ENCODE measurements around the gene ZNF471.
A peak's percentile ranks its signal among the peaks of the same experiment; 100 is the strongest.

The ZNF471 gene

GRCh38 chr19:56507446-56508289 is at the start of gene ZNF471:
Gene ZNF471 (plus strand): TSS chr19:56507855. CDS start chr19:56511572, 3,717 bp downstream.
- peaks cover 9% of the 10 kb centered on the region for H3K27me3 Mint-ChIP-seq
- peaks cover 33% of the 10 kb centered on the region for H3K9me3 Mint-ChIP-seq
- peaks cover 32% of the 10 kb centered on the region for H3K36me3 Mint-ChIP-seq (ENCODE audit: low read depth)
- H3K4me1 Mint-ChIP-seq (ENCODE audit: low read depth): peaks cover 8% of the 10 kb centered on the region
- DNase-seq: peak; percentile 89
- H3K4me3 Mint-ChIP-seq: no peak within 1 kb of the TSS
- H3K27ac Mint-ChIP-seq: no peak within 1 kb of the TSS

GRCh38 chr19:56474308-56474707 is 33.3 kb upstream of the ZNF471 start:
- no peak overlapping the region for H3K4me3 Mint-ChIP-seq
- peaks cover 65% of the 10 kb centered on the region for H3K9me3 Mint-ChIP-seq
- H3K27ac Mint-ChIP-seq: no peak overlapping the region

GRCh38 chr19:56476093-56476492 is 31.6 kb upstream of the ZNF471 start:
- Mint-ChIP-seq H3K36me3 (ENCODE audit: low read depth) (peaks cover 65% of the 10 kb centered on the region), H3K27me3 (peaks cover 40% of the 10 kb centered on the region), H3K4me3 (no peak overlapping the region), H3K9me3 (peaks cover 70% of the 10 kb centered on the region), H3K4me1 (ENCODE audit: low read depth) (peaks cover 21% of the 10 kb centered on the region), H3K27ac (no peak overlapping the region)
- DNase-seq: no peak

More at GRCh38 chr19:56474308-56474707, 33.3 kb upstream of the ZNF471 start:
- Mint-ChIP-seq H3K4me1 (ENCODE audit: low read depth) (peaks cover 21% of the 10 kb centered on the region), H3K36me3 (ENCODE audit: low read depth) (peaks cover 63% of the 10 kb centered on the region), H3K27me3 (peaks cover 33% of the 10 kb centered on the region)
- no peak for DNase-seq

GRCh38 chr19:56476651-56477428 is 30.8 kb upstream of the ZNF471 start, which contains the start of gene ZNF667:
Gene ZNF667 (minus strand): TSS chr19:56477345. CDS start chr19:56462370, 14,975 bp downstream.
- peak; percentile 40 for DNase-seq
- H3K27me3 Mint-ChIP-seq: peaks cover 40% of the 10 kb centered on the region
- peak within 1 kb of the TSS; percentile 88 for H3K4me3 Mint-ChIP-seq
- peaks cover 69% of the 10 kb centered on the region for H3K9me3 Mint-ChIP-seq
- peaks cover 21% of the 10 kb centered on the region for H3K4me1 Mint-ChIP-seq (ENCODE audit: low read depth)
- H3K27ac Mint-ChIP-seq: peak within 1 kb of the TSS; percentile 93
- H3K36me3 Mint-ChIP-seq (ENCODE audit: low read depth): peaks cover 62% of the 10 kb centered on the region

- DNase-seq: peak; percentile 76
- Mint-ChIP-seq H3K4me3 (peak overlapping the region; percentile 88), H3K27me3 (peaks cover 40% of the 10 kb centered on the region), H3K4me1 (ENCODE audit: low read depth) (peaks cover 21% of the 10 kb centered on the region), H3K36me3 (ENCODE audit: low read depth) (peaks cover 54% of the 10 kb centered on the region), H3K27ac (peak overlapping the region; percentile 93), H3K9me3 (peaks cover 69% of the 10 kb centered on the region)
Observed at GRCh38 chr19:56477429-56478338, 30.0 kb upstream of the ZNF471 start.

- H3K4me3 Mint-ChIP-seq: no peak overlapping the region
- H3K36me3 Mint-ChIP-seq (ENCODE audit: low read depth): peaks cover 56% of the 10 kb centered on the region
- H3K27me3 Mint-ChIP-seq: no peaks in the 10 kb centered on the region
- H3K4me1 Mint-ChIP-seq (ENCODE audit: low read depth): no peaks in the 10 kb centered on the region
- H3K9me3 Mint-ChIP-seq: peaks cover 65% of the 10 kb centered on the region
- H3K27ac Mint-ChIP-seq: no peak overlapping the region
- DNase-seq: no peak
Observed at GRCh38 chr19:56491399-56491798, 16.3 kb upstream of the ZNF471 start.

- Mint-ChIP-seq H3K4me3 (no peak overlapping the region), H3K27ac (no peak overlapping the region), H3K36me3 (ENCODE audit: low read depth) (peaks cover 49% of the 10 kb centered on the region), H3K9me3 (peaks cover 54% of the 10 kb centered on the region), H3K4me1 (ENCODE audit: low read depth) (peaks cover 8% of the 10 kb centered on the region), H3K27me3 (peaks cover 9% of the 10 kb centered on the region)
- no peak for DNase-seq
Observed at GRCh38 chr19:56504581-56504980, 3.1 kb upstream of the ZNF471 start.

GRCh38 chr19:56508290-56508778 is 679 bp downstream of the ZNF471 start:
- DNase-seq: no peak
- peaks cover 9% of the 10 kb centered on the region for H3K27me3 Mint-ChIP-seq
- peaks cover 32% of the 10 kb centered on the region for H3K9me3 Mint-ChIP-seq
- no peak overlapping the region for H3K27ac Mint-ChIP-seq
- no peak overlapping the region for H3K4me3 Mint-ChIP-seq
- H3K4me1 Mint-ChIP-seq (ENCODE audit: low read depth): peaks cover 8% of the 10 kb centered on the region
- H3K36me3 Mint-ChIP-seq (ENCODE audit: low read depth): peaks cover 32% of the 10 kb centered on the region

- H3K9me3 Mint-ChIP-seq: peaks cover 66% of the 10 kb centered on the region
- no peak overlapping the region for H3K27ac Mint-ChIP-seq
- H3K27me3 Mint-ChIP-seq: no peaks in the 10 kb centered on the region
- no peak overlapping the region for H3K4me3 Mint-ChIP-seq
- H3K36me3 Mint-ChIP-seq (ENCODE audit: low read depth): peaks cover 60% of the 10 kb centered on the region
- no peaks in the 10 kb centered on the region for H3K4me1 Mint-ChIP-seq (ENCODE audit: low read depth)
- no peak for DNase-seq
Observed at GRCh38 chr19:56525214-56525860, 17.7 kb downstream of the ZNF471 start.

- H3K9me3 Mint-ChIP-seq: peaks cover 66% of the 10 kb centered on the region
Observed at GRCh38 chr19:56537442-56537841, 29.8 kb downstream of the ZNF471 start.

GRCh38 chr19:56538254-56538760 is 30.7 kb downstream of the ZNF471 start:
- Mint-ChIP-seq H3K4me1 (ENCODE audit: low read depth) (peaks cover 23% of the 10 kb centered on the region), H3K27ac (peak overlapping the region; percentile 95)
- peak; percentile 94 for DNase-seq

More at GRCh38 chr19:56537442-56537841, 29.8 kb downstream of the ZNF471 start:
- H3K4me3 Mint-ChIP-seq: peak overlapping the region; percentile 83
- H3K36me3 Mint-ChIP-seq (ENCODE audit: low read depth): peaks cover 67% of the 10 kb centered on the region
- H3K27me3 Mint-ChIP-seq: no peaks in the 10 kb centered on the region
- DNase-seq: no peak
- peaks cover 23% of the 10 kb centered on the region for H3K4me1 Mint-ChIP-seq (ENCODE audit: low read depth)
- peak overlapping the region; percentile 95 for H3K27ac Mint-ChIP-seq

GRCh38 chr19:56538761-56539263 is 31.2 kb downstream of the ZNF471 start, which contains the start of gene ZFP28:
Gene ZFP28 (plus strand): TSS chr19:56538948. CDS start chr19:56539019, 71 bp downstream.
- peak within 1 kb of the TSS; percentile 83 for H3K4me3 Mint-ChIP-seq
- peaks cover 65% of the 10 kb centered on the region for H3K9me3 Mint-ChIP-seq
- no peaks in the 10 kb centered on the region for H3K27me3 Mint-ChIP-seq
- peak within 1 kb of the TSS; percentile 95 for H3K27ac Mint-ChIP-seq
- peaks cover 23% of the 10 kb centered on the region for H3K4me1 Mint-ChIP-seq (ENCODE audit: low read depth)
- DNase-seq: peak; percentile 82
- H3K36me3 Mint-ChIP-seq (ENCODE audit: low read depth): peaks cover 73% of the 10 kb centered on the region

More at GRCh38 chr19:56538254-56538760, 30.7 kb downstream of the ZNF471 start:
- Mint-ChIP-seq H3K36me3 (ENCODE audit: low read depth) (peaks cover 70% of the 10 kb centered on the region), H3K4me3 (peak overlapping the region; percentile 83), H3K9me3 (peaks cover 62% of the 10 kb centered on the region), H3K27me3 (no peaks in the 10 kb centered on the region)

GRCh38 chr19:56543776-56544175 is 36.1 kb downstream of the ZNF471 start:
- Mint-ChIP-seq H3K4me1 (ENCODE audit: low read depth) (peaks cover 13% of the 10 kb centered on the region), H3K27me3 (no peaks in the 10 kb centered on the region), H3K27ac (no peak overlapping the region), H3K4me3 (no peak overlapping the region), H3K9me3 (peaks cover 63% of the 10 kb centered on the region), H3K36me3 (ENCODE audit: low read depth) (peaks cover 93% of the 10 kb centered on the region)
- DNase-seq: no peak

Measured in activated T-cell treated with anti-CD3 and anti-CD28 coated beads, Interleukin-2, amount 50 U/mL, for 24 hours (primary cell).